ENCODE data around the gene PRMT3. TPM values are rescaled to one million over a fixed set of nuclear protein-coding genes. Genes with fewer than 3 reads are reported as not detected.

Gene PRMT3
- total RNA-seq, 3 donors from 2014 or later, result 11.6 to 12.7 (median 11.8) TPM

DNA sequence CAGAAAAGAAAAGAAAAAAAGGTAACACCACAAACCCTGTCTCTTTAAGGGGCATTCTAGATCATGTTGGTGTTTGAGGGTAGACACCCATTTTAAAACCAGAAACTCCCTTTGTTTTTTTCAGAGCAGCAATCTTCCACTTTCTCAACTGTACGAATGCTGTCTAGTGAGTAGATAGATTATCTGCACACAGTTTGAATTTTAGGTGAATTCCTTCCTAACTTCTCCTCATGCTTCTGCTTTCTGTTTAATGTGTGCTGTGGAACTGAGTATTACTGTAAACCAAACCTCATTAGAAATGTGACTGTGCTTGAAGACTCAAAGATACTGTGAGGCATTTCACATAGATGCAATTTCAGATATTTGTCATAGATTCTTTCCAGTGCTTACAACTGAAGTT lies 102.4 kb downstream of the PRMT3 start:
- no peak for ATAC-seq
- intact Hi-C loops (cut with DNase I, micrococcal nuclease), result no loop called here
- H3K9me3 ChIP-seq, result no peaks in the 10 kb centered on the region

DNA sequence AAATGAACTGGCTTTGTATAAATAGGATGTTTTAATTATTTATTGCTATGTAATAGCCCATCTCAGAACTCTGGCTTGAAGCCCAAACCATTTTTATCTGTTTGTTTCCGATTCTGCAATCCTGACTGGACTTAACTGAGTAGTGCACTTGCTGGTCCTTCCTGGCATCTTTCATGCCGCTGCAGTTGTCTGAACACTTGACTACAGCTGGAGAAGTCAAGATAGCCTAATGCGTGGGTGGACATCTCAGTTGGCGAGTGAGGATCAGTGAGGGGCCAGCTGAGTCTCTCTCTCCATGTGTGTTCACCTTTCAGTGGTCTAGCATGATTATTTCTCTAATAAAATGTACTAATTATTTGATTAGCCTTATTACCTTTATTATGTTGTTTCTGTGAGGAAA lies 105.8 kb downstream of the PRMT3 start:
- H3K36me3 ChIP-seq (ENCODE audit: low read depth), result no peaks in the 10 kb centered on the region
- H3K9me3 ChIP-seq, result no peaks in the 10 kb centered on the region
- intact Hi-C loops (cut with DNase I, micrococcal nuclease), result no loop called here
- H3K4me3 ChIP-seq, result no peak overlapping the region
- TF ChIP-seq, protein P1, sequence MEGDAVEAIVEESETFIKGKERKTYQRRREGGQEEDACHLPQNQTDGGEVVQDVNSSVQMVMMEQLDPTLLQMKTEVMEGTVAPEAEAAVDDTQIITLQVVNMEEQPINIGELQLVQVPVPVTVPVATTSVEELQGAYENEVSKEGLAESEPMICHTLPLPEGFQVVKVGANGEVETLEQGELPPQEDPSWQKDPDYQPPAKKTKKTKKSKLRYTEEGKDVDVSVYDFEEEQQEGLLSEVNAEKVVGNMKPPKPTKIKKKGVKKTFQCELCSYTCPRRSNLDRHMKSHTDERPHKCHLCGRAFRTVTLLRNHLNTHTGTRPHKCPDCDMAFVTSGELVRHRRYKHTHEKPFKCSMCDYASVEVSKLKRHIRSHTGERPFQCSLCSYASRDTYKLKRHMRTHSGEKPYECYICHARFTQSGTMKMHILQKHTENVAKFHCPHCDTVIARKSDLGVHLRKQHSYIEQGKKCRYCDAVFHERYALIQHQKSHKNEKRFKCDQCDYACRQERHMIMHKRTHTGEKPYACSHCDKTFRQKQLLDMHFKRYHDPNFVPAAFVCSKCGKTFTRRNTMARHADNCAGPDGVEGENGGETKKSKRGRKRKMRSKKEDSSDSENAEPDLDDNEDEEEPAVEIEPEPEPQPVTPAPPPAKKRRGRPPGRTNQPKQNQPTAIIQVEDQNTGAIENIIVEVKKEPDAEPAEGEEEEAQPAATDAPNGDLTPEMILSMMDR (IDR thresholded peaks at IDR 0.05), result no peak
- H3K4me1 ChIP-seq (ENCODE audit: low read depth), result no peaks in the 10 kb centered on the region
- no peak for ATAC-seq
- no peak for DNase-seq

More for the DNA sequence above, 102.4 kb downstream of the PRMT3 start:
- no peak for DNase-seq
- TF ChIP-seq, protein P1 (IDR thresholded peaks at IDR 0.05), result no peak
- Histone ChIP-seq H3K4me1 (ENCODE audit: low read depth) (no peaks in the 10 kb centered on the region), H3K4me3 (no peak overlapping the region), H3K36me3 (ENCODE audit: low read depth) (no peaks in the 10 kb centered on the region)

- intact Hi-C loops (cut with DNase I, micrococcal nuclease), result no loop called here
- TF ChIP-seq, protein P1 (IDR thresholded peaks at IDR 0.05), result no peak
- H3K9me3 ChIP-seq, result no peaks in the 10 kb centered on the region
- DNase-seq (no peak), ATAC-seq (no peak)
- H3K4me1 ChIP-seq (ENCODE audit: low read depth), result no peaks in the 10 kb centered on the region
- H3K4me3 ChIP-seq, result no peak overlapping the region
- no peaks in the 10 kb centered on the region for H3K36me3 ChIP-seq (ENCODE audit: low read depth)
Measured at GRCh38 chr11:20497124-20497792, 109.7 kb downstream of the PRMT3 start.

DNA sequence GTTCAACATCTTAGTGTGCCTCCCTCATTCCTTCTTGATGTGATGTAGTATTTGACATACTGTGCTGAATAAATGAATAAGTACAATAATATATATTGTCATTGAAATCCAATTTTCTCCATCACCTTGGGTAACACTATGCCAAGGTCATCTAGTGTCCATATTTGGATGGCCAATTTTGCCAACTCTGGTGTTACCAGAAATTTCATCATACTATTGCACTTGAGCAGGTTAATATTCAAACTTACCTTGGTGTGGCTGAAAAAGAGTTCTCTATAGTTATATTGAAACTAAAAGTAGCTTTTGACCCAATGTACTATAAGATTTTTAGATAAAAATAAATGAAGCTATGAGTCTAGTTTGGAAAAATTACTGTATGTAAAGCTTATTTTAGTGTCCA lies 113.7 kb downstream of the PRMT3 start:
- no peak for DNase-seq
- Histone ChIP-seq H3K4me3 (no peak overlapping the region), H3K36me3 (ENCODE audit: low read depth) (no peaks in the 10 kb centered on the region), H3K9me3 (no peaks in the 10 kb centered on the region), H3K4me1 (ENCODE audit: low read depth) (no peaks in the 10 kb centered on the region)
- ATAC-seq, result no peak
- TF ChIP-seq, protein P1 (IDR thresholded peaks at IDR 0.05), result no peak
- intact Hi-C loops (cut with DNase I, micrococcal nuclease), result no loop called here

- intact Hi-C loops (cut with DNase I, micrococcal nuclease), result no loop called here
- H3K4me1 ChIP-seq (ENCODE audit: low read depth), result no peaks in the 10 kb centered on the region
- ATAC-seq, result no peak
Measured at GRCh38 chr11:20501971-20502370, 114.5 kb downstream of the PRMT3 start.

More at GRCh38 chr11:20501971-20502370, 114.5 kb downstream of the PRMT3 start:
- Histone ChIP-seq H3K4me3 (no peak overlapping the region), H3K9me3 (no peaks in the 10 kb centered on the region), H3K36me3 (ENCODE audit: low read depth) (no peaks in the 10 kb centered on the region)
- DNase-seq, result no peak
- TF ChIP-seq, protein P1 (IDR thresholded peaks at IDR 0.05), result no peak

Data from mucosa of descending colon (tissue), 3 donors.